Renal pelvis (tissue), 4 donors: ENCODE data around the gene MAG. TPM values are rescaled to one million over a fixed set of nuclear protein-coding genes. Genes with fewer than 3 reads are reported as not detected.

ENCODE experiments used
- DNase-seq: peaks from one replicate; pipeline ENCODE4 v3.0.0-alpha.2; 2013
- polyA plus RNA-seq, 3 donors: library from polyadenylated mRNA; unstranded; fragments of 120-200 nt; gene quantifications; one replicate each; pipeline ENCODE4 v1.2.1, GENCODE V29; 2013; ENCODE audit not compliant: insufficient read length in 3 of 3

Gene MAG
- polyA plus RNA-seq, 3 donors, result 5.1 to 6.2 (median 5.3) TPM

DNA sequence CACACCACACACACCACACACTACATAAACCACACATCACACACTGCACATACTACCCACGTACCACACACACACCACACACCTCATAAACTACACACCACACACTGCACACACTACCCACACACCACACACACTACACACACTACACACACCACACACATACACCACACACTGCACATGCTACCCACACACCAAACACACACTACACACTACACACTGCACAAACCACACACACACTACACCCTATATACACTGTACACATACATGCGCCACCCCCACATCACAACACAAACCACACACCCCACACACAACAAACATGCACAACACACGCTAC lies 5.5 kb downstream of the MAG start:
- DNase-seq, result no peak

DNA sequence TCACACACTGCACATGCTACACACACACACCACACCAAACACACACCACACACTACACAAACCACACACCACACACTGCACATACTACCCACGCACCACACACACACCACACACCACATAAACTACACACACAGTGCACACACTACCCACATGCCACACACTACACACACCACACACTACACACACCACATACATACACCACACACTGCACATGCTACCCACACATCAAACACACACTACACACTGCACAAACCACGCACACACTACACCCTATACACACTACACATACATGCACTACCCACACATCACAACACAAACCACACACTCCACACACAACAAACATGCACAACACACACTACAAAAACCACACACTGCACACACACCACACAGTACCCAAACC lies 6.0 kb downstream of the MAG start:
- no peak for DNase-seq

DNA sequence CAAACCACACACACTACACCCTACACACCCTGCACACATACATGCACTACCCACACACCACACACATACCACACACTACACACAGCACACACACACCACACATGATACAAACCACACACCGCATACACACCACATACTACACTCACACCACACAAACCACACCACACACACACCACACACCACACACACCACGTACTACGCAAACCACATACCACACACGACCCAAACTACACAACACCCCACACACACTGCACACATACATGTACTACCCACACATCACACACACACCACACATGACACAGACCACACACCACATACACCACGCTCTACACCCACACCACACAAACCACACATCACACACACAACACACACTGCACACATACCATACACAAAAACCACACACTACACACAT lies 6.6 kb downstream of the MAG start:
- DNase-seq, result no peak

DNA sequence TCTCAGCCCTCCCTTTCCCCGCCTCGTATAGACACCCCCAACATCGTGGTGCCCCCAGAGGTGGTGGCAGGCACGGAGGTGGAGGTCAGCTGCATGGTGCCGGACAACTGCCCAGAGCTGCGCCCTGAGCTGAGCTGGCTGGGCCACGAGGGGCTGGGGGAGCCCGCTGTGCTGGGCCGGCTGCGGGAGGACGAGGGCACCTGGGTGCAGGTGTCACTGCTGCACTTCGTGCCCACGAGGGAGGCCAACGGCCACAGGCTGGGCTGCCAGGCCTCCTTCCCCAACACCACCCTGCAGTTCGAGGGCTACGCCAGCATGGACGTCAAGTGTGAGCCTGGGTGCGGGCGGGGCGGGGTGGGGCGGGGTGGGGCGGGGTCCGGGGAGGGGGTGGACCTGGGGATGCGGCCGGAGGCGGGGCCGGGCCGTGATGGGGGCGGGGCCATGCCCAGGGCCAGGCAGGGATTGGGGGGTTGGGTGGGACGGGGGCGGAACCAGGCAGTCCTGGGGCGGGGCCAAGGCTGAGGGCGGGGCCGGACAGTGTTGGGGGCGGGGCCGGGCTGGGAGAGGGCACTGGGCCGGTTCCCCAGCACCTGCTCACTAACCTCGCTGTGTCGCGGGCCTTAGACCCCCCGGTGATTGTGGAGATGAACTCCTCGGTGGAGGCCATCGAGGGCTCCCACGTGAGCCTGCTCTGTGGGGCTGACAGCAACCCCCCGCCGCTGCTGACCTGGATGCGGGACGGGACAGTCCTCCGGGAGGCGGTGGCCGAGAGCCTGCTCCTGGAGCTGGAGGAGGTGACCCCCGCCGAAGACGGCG lies 7.8 kb downstream of the MAG start:
- DNase-seq, result no peak

DNA sequence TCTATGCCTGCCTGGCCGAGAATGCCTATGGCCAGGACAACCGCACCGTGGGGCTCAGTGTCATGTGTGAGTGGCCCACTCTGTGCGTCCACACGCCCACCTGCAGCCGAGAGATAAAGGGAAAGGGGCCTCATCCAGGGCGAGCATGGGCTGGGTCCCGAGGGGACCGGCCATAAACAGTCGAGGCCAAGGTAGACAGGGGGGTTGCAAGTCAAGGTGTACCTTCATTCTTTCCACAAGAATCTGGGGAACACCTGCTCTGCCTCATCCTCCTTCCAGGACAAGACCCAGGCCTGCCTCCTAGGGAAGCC lies 8.3 kb downstream of the MAG start:
- no peak for DNase-seq

DNA sequence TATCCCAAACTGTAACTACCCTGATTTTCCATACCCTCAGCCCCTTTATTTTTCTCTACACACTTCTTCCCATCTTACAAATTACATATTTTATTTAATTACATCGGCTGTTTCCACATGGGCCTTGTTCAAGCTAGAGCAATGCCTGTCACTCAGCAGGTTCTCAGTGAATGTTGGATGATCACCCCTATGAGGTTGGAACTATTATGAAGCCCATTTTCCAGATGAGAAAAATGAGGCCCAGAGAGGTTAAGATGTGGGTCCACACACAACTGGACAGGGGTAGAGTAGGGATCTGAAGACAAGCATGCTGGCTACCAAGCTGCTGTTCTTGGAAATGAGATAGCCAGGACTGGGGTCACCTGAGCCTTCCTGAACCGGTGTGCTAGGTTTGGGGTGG lies 10.0 kb downstream of the MAG start:
- DNase-seq, result no peak

DNA sequence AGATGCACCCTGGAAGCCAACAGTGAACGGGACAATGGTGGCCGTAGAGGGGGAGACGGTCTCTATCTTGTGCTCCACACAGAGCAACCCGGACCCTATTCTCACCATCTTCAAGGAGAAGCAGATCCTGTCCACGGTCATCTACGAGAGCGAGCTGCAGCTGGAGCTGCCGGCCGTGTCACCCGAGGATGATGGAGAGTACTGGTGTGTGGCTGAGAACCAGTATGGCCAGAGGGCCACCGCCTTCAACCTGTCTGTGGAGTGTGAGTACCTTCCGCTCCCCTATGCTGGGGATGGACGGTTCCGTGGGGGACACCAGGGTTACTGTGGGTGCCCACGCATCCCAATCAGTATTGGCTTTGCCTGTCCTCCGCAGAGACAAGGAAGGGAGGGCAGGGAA lies 10.5 kb downstream of the MAG start:
- DNase-seq, result no peak

DNA sequence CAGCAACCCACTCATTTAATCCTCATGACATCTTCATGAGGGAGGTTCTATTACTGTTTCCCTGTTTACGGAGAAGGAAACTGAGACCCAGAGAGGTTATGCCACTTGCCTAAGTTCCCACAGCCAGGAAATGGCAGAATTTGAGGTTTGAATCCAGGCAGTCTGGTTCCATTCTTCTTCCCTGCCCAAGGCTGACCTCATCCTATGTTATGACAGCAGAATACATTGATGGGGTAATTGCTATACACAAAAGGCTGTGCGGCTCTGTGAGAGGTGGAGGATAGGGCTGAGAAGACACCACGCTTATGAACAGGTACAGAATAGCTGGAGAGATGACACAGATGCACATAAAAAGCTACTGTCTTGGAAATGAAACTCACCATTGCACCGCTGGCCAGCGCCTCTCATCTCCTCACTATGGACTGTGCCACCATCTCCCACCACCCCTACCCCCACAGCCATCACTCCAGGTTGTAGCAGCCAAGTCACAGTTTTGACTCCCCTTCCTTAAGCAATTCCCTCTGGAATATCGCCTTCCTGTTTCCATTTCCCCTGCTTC lies 11.5 kb downstream of the MAG start:
- DNase-seq, result no peak

DNA sequence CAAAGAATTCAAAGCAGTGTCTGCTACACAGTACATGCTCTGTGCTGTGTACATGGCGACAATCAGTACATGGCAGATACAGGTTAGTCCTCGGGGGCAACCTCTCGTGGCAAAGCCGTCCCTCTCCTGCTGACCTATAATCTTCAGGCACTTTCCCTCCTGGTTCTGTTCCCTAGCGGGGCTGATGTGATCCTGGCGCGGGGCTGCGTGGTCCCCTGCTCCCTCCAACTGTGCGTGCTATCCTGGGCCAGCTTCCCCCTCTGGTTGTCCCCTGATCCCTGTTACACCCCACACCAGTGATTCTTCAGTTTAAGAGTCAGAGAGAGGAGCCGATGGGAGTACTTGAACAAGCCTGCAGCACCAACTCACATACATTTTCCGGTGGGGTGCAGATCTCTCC lies 12.1 kb downstream of the MAG start:
- no peak for DNase-seq

DNA sequence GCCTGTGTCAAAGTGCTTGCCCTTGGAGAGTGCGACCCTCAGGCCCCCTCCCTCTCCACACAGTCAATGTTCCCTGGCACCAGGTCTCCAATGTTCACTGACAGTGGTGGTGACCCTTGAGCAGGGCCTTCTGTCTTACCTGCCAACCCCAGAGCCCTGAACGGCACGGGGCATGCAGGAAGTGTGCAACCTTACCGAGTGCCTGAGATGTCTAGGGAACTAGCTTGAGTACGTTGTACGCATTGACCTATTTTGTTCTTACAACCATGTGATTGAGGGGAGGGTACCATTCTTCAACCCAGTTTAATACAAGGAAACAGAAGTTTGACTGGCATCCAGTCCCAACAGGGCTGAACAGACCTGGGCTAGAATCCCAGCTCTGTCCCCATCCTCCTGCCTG lies 13.2 kb downstream of the MAG start:
- DNase-seq, result no peak

DNA sequence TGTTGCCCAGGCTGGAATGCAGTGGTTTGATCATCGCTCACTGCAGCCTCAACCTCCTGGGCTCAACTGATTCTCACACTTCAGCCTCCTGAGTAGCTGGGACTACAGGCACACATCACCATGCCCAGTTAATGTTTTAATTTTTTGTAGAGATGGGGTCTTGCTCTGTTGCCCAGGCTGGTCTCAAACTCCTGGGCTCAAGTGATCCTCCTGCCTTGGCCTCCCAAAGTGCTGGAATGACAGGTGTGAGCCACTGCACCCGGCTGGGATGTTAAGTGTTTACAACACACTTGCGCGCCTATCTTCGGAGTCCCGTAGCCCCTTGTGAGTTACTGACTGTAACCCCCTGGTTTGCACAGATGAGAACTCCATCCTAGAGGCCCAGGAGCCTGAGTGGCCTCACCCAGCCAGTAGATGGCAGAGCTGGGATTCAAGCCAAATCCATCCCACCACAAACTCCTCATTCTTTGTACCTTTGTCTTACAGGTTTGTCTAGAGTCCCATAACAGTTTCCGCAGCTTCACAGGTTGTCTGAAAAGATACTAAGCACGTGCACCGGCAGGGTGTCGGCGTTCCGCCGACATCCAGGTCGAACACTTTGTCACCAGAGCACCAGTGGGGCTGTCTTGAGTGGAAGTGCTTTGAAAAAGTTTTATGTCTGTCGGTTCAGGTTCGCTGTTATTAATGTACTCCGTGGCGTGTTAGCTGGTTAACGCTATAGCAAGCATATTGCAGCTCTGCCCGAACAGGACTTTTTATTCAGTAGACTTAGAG lies 14.7 kb downstream of the MAG start:
- DNase-seq, result no peak

DNA sequence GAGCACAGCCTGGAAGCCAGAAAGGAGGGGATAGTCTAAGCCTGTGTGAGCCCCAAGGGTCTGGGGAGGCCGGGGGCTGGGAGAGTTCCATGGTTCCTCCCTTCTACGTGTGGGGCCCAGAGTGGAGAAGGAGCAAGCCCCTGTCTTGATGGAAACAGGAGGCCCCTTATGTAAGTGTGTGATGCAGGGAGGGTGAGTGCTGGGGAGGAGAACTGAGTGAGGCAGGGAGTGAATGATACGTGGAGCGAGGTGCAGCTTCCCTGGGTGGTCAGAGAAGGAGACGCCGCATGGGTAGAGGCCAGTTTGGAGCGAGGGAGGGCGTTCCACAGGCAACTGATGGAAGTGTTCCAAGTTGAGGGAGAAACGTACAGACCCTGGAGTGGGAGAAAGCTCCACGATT lies 16.0 kb downstream of the MAG start:
- no peak for DNase-seq

DNA sequence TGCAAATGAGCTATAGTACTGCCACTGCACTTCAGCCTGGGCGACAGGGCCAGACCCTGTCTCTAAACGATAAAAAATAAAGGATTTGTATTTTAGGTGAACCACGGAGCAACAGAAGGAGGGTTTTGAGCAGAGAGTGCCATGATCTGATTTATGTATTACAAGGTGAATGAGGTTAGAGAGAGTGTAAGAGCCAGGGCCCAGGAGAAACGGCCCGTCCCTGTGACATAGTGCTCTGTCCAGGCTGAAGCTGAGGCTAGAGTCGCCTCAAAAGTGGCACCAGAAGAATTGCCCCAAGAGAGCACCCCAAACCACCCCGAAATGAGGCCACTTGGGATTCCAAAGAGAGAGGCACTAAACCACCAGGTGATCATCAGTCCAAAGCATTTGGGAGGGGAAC lies 16.9 kb downstream of the MAG start:
- DNase-seq, result no peak

DNA sequence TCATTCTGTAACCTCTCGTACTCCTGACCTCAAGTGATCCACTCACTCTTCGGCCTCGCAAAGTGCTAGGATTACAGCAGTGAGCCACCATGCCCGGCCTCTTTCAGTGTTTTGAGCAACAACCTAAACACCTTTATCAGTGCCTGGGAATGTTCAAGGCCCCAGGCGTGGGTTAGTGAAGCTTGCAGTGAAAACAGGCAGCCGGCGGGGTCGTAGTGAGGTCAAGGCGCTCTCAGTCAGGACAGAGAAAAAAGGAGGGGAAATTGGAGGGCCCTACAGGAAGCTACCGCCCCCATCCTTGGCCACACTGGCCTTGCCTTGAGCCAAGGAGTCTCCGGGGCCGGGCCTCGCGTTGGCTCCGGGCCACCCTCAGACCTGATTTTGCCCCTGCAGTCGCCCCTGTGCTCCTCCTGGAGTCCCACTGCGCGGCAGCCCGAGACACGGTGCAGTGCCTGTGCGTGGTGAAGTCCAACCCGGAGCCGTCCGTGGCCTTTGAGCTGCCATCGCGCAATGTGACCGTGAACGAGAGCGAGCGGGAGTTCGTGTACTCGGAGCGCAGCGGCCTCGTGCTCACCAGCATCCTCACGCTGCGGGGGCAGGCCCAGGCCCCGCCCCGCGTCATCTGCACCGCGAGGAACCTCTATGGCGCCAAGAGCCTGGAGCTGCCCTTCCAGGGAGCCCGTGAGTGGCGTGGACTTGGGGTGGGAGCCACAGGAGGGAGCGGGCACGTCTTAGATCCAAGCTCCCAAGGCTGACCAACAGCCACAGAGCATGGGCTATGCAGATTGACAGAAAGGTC lies 17.7 kb downstream of the MAG start:
- DNase-seq, result peak; percentile 87

DNA sequence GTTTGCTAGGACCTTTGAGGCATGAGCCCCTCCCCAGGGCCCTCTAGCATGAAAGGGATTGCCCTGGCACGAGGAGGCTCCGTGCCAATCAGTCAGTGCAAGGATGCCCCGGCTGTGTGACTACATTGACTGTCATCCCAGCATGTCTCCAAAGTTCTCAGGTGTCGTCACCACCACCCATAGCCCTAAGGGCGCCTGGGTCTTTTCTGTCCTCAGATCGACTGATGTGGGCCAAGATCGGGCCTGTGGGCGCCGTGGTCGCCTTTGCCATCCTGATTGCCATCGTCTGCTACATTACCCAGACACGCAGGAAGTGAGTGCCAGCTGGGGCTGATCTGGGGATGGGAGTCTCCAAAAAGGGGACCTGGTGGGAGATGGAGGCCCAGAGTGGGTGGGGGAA lies 18.4 kb downstream of the MAG start:
- DNase-seq, result no peak

DNA sequence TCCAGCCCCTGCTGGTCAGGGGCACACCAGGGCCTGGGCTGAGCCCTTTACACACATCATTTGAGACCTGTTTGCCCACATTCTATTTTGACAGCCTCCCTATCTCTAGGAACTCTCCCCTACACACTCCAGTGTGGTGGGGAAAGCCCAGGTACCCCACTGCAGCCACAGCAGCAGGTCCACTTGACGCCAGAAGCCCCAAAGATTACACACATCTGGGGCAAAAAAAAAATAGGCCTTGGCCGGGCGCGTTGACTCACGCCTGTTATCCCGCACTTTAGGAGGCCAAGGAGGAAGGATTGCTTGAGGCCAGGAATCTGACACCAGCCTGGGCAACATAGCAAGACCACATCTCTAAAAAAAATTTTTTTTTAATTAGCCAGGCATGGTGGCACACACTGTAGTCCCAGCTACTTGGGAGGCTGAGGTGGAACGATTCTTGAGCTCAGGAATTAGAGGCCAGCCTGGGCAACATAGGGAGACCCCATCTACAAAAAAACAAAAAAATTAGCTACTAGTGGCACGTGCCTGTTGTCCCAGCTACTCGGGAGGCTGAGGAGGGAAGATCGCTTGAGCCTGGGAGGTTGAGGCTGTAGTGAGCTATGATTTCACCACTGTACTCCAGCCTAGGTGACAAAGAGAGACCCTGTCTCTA lies 19.0 kb downstream of the MAG start:
- no peak for DNase-seq

DNA sequence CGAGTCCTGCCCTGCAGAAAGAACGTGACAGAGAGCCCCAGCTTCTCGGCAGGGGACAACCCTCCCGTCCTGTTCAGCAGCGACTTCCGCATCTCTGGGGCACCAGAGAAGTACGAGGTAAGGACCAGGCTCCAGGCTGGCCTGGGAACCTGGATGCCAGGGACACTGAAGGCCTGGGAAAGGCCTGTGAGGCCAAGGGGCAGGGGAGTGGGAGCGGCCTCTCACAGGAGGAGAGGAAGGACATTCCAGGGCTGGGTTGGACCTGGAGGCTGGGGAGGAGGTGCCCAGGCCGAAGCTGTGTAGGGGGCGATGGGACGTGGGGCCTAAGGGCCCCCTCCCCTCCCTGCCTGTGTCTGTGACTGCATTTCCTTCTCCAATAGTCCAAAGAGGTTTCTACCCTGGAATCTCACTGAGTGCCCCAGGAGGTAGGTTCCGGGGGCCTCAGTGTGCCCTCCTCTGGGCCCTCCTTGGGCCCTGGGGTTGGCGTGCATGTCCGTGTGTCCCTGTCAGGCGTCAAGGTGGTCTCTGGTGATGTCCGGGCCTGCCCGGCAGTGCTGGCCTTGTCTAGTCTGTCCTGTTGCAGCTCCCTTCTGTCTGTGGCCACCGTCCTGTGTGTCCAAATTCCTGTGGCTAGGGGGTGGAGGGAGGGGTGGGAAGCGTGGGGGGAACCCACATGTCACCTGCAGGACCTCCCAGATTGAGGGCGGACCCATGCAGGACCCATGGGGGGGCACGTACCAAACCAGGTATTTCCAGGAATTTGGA lies 20.1 kb downstream of the MAG start:
- no peak for DNase-seq

DNA sequence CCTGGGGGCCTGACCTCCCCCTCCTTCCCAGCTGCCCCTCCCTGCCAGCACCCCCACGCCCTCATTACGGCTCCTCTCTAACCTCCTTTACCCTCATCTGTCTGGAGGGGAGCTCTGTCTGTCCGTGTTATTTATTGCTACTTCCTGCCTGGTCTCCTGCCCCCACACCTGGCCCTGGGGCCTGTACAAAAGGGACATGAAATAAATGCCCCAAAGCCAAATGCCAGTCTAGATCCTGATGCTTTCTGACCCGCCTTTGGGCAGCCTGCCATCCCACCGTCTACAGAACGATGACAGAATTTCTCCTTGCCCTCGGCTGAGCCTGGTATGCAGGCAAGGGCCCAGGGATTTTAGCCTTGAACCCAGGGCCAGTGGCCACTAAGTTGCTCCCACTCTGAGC lies 21.6 kb downstream of the MAG start:
- no peak for DNase-seq

DNA sequence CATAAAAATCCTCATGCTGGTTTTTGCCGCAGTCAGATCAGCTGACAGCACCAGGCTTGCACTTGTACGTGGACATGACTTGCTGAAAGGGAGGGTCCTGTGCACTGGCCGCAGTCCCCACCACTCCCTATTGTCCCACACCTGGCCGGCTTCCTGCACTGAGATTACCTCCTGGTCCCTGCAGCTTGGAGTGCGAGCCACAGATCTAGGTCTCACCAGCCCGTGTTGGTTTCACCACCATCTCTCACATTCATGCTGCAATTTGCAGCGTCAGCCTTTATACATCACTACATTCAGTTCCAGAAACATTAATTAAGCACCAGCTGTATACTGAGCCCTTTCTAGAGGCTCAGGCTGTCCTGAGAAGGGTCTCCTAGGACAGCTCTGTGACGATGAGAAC lies 22.1 kb downstream of the MAG start:
- no peak for DNase-seq

DNA sequence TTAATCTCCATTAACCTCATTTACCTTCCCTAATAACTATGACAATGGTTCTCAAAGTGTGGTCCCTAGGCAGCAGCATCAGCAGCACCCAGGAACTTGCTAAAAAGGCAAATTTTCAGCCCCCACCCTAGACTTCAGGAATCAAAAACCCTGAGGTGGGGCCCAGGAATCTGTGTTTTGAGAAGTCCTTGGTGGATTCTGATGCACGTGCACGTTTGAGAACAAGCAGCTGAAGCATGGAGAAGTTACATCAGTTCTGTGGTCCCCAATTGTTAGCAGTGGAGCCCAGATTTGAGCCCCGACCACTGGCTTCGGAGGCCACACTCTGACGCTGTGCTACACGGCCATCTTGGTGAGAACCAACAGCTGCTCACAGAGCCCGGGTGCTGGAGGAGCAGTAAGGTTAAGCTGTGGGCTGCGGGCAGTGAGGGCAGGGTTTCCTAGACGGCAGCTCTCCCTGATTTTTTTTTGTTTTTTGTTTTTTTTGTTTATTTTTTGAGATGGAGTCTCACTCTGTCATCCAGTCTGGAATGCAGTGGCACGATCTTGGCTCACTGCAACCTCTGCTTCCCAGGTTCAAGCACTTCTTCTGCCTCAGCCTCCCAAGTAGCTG lies 23.0 kb downstream of the MAG start:
- no peak for DNase-seq

DNA sequence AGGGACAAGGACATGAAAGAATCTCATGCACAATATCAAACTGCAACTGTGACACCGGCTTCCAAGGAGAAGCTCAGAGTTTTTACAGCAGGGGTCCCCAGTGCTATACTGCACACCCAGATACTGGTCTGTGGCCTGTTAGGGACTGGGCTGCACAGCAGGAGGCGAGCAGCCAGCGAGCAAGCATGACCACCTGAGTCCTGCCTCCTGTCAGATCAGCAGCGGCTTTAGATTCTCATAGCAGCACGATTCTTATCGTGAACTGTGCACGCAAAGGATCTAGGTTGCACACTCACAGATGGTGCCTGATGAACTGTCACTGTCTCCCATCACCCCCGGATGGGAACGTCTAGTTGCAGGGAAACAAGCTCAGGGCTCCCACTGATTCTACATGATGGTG lies 23.9 kb downstream of the MAG start:
- DNase-seq, result no peak
